GM04504 (cell line): ENCODE results near the gene TMBIM1.

Source experiments
- DNase-seq: peaks from one replicate; pipeline ENCODE4 v3.0.0-alpha.2; 2012; ENCODE audit warnings: low read depth

The TMBIM1 gene

GRCh38 chr2:218272531-218273212, 19.6 kb downstream of the TMBIM1 start:
- peak; percentile 96 for DNase-seq

GRCh38 chr2:218271865-218272530, 20.3 kb downstream of the TMBIM1 start:
- DNase-seq, result no peak

- DNase-seq, result no peak
Measured at GRCh38 chr2:218271487-218271797, 20.9 kb downstream of the TMBIM1 start.

- DNase-seq, result no peak
Measured at GRCh38 chr2:218270721-218271486, 21.4 kb downstream of the TMBIM1 start.

GRCh38 chr2:218269900-218270720, 22.2 kb downstream of the TMBIM1 start, which contains the start of the genes AAMP and PNKD:
Gene AAMP, minus strand, starts transcription at chr2:218270137. Its CDS starts 51 bp downstream, at chr2:218270086.
Gene PNKD, plus strand, starts transcription at chr2:218270519. Its CDS starts 17 bp downstream, at chr2:218270536.
- DNase-seq, result peak; percentile 100

- DNase-seq, result no peak
Measured at GRCh38 chr2:218267259-218267658, 25.0 kb downstream of the TMBIM1 start.

GRCh38 chr2:218266316-218266979, 25.9 kb downstream of the TMBIM1 start:
- DNase-seq, result no peak

- no peak for DNase-seq
Measured at GRCh38 chr2:218265626-218266025, 26.7 kb downstream of the TMBIM1 start.

- DNase-seq, result no peak
Measured at GRCh38 chr2:218264773-218265561, 27.3 kb downstream of the TMBIM1 start.

- no peak for DNase-seq
Measured at GRCh38 chr2:218263817-218264641, 28.3 kb downstream of the TMBIM1 start.

- no peak for DNase-seq
Measured at GRCh38 chr2:218262631-218263586, 29.4 kb downstream of the TMBIM1 start.

GRCh38 chr2:218262237-218262600, 30.1 kb downstream of the TMBIM1 start:
- DNase-seq, result no peak

GRCh38 chr2:218261423-218262236, 30.7 kb downstream of the TMBIM1 start:
- no peak for DNase-seq

GRCh38 chr2:218260742-218261422, 31.4 kb downstream of the TMBIM1 start, which contains the start of gene GPBAR1:
Gene GPBAR1, plus strand, starts transcription at chr2:218261015. Its CDS starts 1,710 bp downstream, at chr2:218262725.
- no peak for DNase-seq

- no peak for DNase-seq
Measured at GRCh38 chr2:218260166-218260565, 32.1 kb downstream of the TMBIM1 start.

- DNase-seq, result peak; percentile 24
Measured at GRCh38 chr2:218259099-218259961, 33.0 kb downstream of the TMBIM1 start.
